Neural cell (in vitro differentiated cells): ENCODE data around the gene DROSHA.

Experiments
- EP300 ChIP-seq: fragments of 450-650 bp; conservative IDR thresholded peaks from 2 replicates; pipeline ENCODE4 v1.6.1; 2014; ENCODE audit warnings: antibody characterized with exemption, mild to moderate bottlenecking, moderate library complexity; ENCODE audit not compliant: poor library complexity, severe bottlenecking
- EZH2 ChIP-seq: fragments of 200-600, 300-800 bp; shearing (Covaris generic), sonication (generic); IDR thresholded peaks from 2 replicates; pipeline ENCODE4 v1.6.1; 2014; ENCODE audit warnings: antibody characterized with exemption, low read length, borderline replicate concordance, mild to moderate bottlenecking; ENCODE audit not compliant: insufficient read depth, poor library complexity, severe bottlenecking
- MXI1 ChIP-seq: fragments of 450-650 bp; conservative IDR thresholded peaks from 2 replicates; pipeline ENCODE4 v1.6.1; 2014; ENCODE audit warnings: antibody characterized with exemption, mild to moderate bottlenecking; ENCODE audit not compliant: poor library complexity, severe bottlenecking
- POLR2AphosphoS5 ChIP-seq: IDR thresholded peaks from 2 replicates; pipeline ENCODE4 v1.6.1; 2012
- SMC3 ChIP-seq: fragments of 450-650 bp; conservative IDR thresholded peaks from 2 replicates; pipeline ENCODE4 v1.6.1; 2014; ENCODE audit warnings: antibody characterized with exemption, mild to moderate bottlenecking, moderate library complexity; ENCODE audit not compliant: poor library complexity
- TAF1 ChIP-seq: IDR thresholded peaks from 2 replicates; pipeline ENCODE4 v1.6.1; 2012; ENCODE audit warnings: low read depth
- TF ChIP-seq, protein P1 (sequence below): fragments of 450-650 bp; IDR thresholded peaks from 2 replicates; pipeline ENCODE4 v1.5.1; 2014; ENCODE audit warnings: antibody characterized with exemption, mild to moderate bottlenecking, moderate library complexity; ENCODE audit not compliant: poor library complexity, severe bottlenecking
- TF ChIP-seq, protein P2 (sequence below): IDR thresholded peaks from 2 replicates; pipeline ENCODE4 v1.6.1; 2012; ENCODE audit warnings: borderline replicate concordance

DNA sequence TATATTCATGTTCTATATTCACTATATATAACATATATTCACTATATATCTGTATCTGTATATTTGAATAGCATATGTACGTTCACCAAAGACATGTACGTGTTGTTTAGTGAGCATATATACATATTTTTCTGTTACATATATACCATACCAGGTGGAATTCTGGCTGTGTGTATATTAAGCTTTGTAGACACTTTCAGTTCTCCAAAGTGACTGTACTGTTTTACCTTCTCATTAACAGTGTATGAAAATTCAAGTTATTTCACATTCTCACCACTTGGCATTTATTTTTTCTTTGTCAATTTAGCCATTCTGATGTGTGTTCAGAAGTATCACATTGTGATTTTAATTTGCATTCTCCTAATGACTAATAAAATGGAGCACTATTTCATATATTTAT lies 52.2 kb downstream of the DROSHA start:
- TF ChIP-seq, protein P1, sequence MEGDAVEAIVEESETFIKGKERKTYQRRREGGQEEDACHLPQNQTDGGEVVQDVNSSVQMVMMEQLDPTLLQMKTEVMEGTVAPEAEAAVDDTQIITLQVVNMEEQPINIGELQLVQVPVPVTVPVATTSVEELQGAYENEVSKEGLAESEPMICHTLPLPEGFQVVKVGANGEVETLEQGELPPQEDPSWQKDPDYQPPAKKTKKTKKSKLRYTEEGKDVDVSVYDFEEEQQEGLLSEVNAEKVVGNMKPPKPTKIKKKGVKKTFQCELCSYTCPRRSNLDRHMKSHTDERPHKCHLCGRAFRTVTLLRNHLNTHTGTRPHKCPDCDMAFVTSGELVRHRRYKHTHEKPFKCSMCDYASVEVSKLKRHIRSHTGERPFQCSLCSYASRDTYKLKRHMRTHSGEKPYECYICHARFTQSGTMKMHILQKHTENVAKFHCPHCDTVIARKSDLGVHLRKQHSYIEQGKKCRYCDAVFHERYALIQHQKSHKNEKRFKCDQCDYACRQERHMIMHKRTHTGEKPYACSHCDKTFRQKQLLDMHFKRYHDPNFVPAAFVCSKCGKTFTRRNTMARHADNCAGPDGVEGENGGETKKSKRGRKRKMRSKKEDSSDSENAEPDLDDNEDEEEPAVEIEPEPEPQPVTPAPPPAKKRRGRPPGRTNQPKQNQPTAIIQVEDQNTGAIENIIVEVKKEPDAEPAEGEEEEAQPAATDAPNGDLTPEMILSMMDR = no peak
- TF ChIP-seq POLR2AphosphoS5 (no peak), EZH2 (no peak), SMC3 (no peak), TAF1 (no peak), EP300 (no peak), MXI1 (no peak)
- TF ChIP-seq, protein P2, sequence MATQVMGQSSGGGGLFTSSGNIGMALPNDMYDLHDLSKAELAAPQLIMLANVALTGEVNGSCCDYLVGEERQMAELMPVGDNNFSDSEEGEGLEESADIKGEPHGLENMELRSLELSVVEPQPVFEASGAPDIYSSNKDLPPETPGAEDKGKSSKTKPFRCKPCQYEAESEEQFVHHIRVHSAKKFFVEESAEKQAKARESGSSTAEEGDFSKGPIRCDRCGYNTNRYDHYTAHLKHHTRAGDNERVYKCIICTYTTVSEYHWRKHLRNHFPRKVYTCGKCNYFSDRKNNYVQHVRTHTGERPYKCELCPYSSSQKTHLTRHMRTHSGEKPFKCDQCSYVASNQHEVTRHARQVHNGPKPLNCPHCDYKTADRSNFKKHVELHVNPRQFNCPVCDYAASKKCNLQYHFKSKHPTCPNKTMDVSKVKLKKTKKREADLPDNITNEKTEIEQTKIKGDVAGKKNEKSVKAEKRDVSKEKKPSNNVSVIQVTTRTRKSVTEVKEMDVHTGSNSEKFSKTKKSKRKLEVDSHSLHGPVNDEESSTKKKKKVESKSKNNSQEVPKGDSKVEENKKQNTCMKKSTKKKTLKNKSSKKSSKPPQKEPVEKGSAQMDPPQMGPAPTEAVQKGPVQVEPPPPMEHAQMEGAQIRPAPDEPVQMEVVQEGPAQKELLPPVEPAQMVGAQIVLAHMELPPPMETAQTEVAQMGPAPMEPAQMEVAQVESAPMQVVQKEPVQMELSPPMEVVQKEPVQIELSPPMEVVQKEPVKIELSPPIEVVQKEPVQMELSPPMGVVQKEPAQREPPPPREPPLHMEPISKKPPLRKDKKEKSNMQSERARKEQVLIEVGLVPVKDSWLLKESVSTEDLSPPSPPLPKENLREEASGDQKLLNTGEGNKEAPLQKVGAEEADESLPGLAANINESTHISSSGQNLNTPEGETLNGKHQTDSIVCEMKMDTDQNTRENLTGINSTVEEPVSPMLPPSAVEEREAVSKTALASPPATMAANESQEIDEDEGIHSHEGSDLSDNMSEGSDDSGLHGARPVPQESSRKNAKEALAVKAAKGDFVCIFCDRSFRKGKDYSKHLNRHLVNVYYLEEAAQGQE = no peak
